ENCODE measurements around the gene EEA1. TPM values are rescaled to one million over a fixed set of nuclear protein-coding genes. Genes with fewer than 3 reads are reported as not detected.

The EEA1 gene
- total RNA-seq = 16.0 TPM

GRCh38 chr12:92928962-92929915, at the start of gene EEA1:
Gene EEA1, minus strand, starts transcription at chr12:92929295. Its CDS starts 229 bp downstream, at chr12:92929066.

Small RNAs within 50 kb of the gene (small RNA-seq; reads per million reads assigned to genes)
- gene RNU6-1329P (ENCODE audit: low replicate concordance) = not detected

Other genes with a start within 250 kb of the EEA1 start
- not detected for gene PLEKHG7, start 226.3 kb downstream of the EEA1 start, total RNA-seq

Data from parietal lobe (tissue), 2 donors.